ENCODE results near the gene MTHFD1L.
A peak's percentile ranks its signal among the peaks of the same experiment; 100 is the strongest.
"Not testable (repeated sequence)": the region's sequence is repeated elsewhere in the genome, so short reads cannot be mapped to it uniquely, and the experiment has no call there.

MTHFD1L gene

DNA sequence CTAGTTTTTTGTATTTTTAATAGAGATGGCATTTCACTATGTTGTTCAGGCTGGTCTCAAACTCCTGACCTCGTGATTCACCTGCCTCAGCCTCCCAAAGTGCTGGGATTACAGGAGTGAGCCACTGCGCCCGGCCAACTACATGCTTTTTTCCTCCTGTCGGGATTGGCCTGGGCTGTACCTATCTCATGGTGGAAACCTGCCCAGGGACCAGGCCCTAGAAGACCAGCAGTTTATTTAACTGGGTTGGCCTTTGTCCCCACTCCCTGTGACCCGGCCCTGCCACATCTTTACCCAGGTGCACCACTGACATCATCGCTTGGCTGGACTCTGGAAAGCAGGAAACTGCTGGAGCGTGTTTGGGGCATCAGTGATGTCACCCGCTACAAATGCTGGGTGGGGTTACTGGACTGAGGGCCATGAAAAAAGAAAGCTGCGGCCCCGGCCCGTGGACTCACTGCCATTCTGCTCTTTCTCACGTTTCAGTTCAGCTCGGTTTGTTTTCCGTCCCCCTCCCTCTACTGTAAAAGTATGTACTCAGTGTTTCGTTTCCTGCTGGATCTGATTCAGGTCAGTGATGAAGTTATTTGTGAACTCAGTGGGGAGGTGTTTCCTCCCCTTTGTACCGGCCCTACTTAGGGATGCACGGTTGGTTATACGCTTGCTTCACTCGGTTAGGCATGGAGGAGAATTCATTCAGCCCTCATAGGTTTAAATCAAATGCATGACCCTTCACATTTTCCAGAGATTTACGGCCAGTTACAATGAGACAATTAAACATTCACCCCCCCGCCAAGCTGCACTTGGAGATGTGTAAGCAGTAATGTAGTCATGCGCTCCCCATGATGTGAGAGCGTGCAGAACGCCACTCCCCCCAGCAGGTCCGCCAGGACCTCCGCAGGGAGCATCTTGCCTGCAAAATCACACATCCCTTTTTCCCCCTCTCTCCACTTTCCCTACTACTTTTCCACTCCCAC lies 179.3 kb downstream of the MTHFD1L start:
- Histone ChIP-seq H3K9ac (ENCODE audit: low read length) (peak overlapping the region; percentile 59), H3K4me1 (ENCODE audit: control insufficient read depth, insufficient read depth, low read length) (peaks cover 31% of the 10 kb centered on the region), H3K36me3 (ENCODE audit: control insufficient read depth, insufficient read depth, low read length) (no peaks in the 10 kb centered on the region), H3K27me3 (ENCODE audit: control insufficient read depth, insufficient read depth, low read length) (no peaks in the 10 kb centered on the region), H3K4me3 (ENCODE audit: low read length) (no peak overlapping the region), H3K9me3 (ENCODE audit: control insufficient read depth, low read length) (no peaks in the 10 kb centered on the region)

DNA sequence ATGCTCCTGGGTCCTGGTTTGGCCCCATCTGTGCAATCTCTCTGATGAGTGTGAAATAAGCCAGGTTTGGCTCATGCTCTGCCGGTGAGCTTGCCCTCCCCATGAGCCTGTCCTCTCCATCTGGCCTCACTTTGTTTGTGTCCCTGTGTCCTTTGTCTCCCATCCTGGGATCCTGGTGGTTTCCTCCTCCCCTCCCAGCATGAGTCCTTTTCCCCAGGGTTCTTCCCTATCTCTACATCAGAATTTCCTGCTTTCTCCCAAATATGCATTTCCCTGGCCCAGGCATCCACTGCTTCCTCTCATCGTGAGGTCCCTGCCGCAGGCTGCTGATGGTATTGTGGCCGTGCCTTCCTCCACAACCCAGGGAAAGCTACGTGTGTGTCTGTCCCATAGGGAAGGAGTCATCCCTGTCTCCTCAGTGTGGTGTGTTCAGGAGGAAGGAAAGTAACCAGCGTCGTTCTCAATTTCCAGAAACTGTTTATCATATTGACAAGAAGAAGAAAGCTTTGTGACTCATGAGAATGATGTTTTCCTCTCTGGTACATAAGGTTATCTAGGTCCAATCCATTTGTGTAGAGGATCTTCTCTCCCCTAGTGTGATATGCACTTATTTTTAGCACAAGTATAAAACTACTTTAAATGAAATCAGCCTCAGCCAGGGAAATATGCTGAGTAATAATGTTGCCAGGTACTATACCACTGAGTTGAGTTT lies 180.2 kb downstream of the MTHFD1L start:
- H3K9me3 ChIP-seq (ENCODE audit: control insufficient read depth, low read length); H3K36me3 ChIP-seq (ENCODE audit: control insufficient read depth, insufficient read depth, low read length); H3K4me3 ChIP-seq (ENCODE audit: low read length); H3K27me3 ChIP-seq (ENCODE audit: control insufficient read depth, insufficient read depth, low read length): not testable (repeated sequence)
- peak overlapping the region; percentile 59 for H3K9ac ChIP-seq (ENCODE audit: low read length)
- H3K4me1 ChIP-seq (ENCODE audit: control insufficient read depth, insufficient read depth, low read length): peaks cover 31% of the 10 kb centered on the region

DNA sequence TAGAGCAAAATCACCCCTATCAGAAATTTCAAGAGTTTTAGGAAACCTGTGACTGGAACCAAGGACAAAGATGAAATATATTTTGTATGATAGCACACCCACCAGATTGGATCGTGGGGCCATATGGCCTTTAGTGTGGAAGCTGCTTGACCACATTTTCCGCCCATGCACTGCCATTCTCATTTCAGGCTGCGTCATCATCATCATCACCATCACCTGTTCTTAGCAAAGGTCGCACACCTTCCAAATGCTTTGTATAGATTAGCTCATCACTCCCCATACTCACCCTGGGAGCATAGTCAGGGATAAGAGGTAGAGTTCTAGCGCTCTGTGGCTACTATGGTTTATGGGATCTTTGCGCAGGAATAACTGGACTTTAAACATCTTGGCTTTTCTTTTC lies 185.7 kb downstream of the MTHFD1L start:
- Histone ChIP-seq H3K4me1 (ENCODE audit: control insufficient read depth, insufficient read depth, low read length) (no peaks in the 10 kb centered on the region), H3K4me3 (ENCODE audit: low read length) (no peak overlapping the region), H3K36me3 (ENCODE audit: control insufficient read depth, insufficient read depth, low read length) (no peaks in the 10 kb centered on the region), H3K9me3 (ENCODE audit: control insufficient read depth, low read length) (no peaks in the 10 kb centered on the region), H3K9ac (ENCODE audit: low read length) (no peak overlapping the region), H3K27me3 (ENCODE audit: control insufficient read depth, insufficient read depth, low read length) (no peaks in the 10 kb centered on the region)

DNA sequence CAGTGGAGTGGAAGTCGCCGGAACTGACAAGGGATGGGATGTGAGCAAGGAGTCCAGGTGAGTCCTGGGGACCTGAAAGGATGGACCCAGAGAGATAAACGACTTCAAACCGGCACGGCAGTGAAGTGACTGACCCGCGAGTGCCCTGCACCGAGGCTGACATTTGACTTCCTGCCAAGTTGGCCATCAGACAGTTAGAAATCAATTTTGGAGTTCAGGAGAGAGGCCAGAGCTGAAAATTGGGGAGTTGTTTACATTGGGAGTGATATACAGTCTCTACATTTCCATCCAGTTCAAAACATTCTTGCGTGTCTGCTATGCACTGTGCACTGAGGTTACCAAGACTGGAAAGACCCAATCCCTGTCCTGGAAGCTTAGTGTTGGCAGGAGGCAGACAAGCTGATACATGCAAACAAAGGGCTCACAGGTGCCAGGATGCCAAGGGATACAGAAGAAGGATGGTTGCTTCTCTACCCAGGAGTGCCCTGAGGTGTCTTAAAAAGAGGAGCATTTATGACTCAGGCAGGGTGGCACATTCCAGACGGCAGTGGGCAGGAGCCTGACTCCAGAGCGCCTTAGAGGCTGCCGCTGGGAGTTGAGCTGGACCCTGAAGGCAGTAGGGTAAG lies 186.6 kb downstream of the MTHFD1L start:
- Histone ChIP-seq H3K9ac (ENCODE audit: low read length) (no peak overlapping the region), H3K27me3 (ENCODE audit: control insufficient read depth, insufficient read depth, low read length) (no peaks in the 10 kb centered on the region), H3K4me3 (ENCODE audit: low read length) (no peak overlapping the region), H3K36me3 (ENCODE audit: control insufficient read depth, insufficient read depth, low read length) (no peaks in the 10 kb centered on the region), H3K9me3 (ENCODE audit: control insufficient read depth, low read length) (no peaks in the 10 kb centered on the region), H3K4me1 (ENCODE audit: control insufficient read depth, insufficient read depth, low read length) (no peaks in the 10 kb centered on the region)

DNA sequence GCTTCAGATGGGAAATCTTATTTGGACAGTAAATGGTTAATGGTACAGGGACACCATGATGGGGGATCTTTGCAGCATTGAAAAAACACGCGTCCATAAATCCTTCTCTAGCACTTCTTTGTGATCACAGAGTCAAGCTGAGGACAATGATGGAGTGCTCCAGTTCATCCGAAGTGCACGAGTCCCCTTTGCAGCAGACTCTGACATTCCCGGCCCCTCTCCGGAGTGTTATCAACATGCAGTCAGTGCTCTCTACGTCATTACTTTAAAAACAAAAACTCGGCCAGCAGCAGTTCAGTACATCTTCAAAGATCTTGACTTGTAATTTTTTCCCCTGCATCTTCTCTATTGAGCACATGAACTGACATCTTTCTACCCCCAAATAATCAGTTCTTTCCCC lies 188.8 kb downstream of the MTHFD1L start:
- H3K27me3 ChIP-seq (ENCODE audit: control insufficient read depth, insufficient read depth, low read length): no peaks in the 10 kb centered on the region
- no peaks in the 10 kb centered on the region for H3K4me1 ChIP-seq (ENCODE audit: control insufficient read depth, insufficient read depth, low read length)
- no peak overlapping the region for H3K4me3 ChIP-seq (ENCODE audit: low read length)
- no peaks in the 10 kb centered on the region for H3K9me3 ChIP-seq (ENCODE audit: control insufficient read depth, low read length)
- H3K9ac ChIP-seq (ENCODE audit: low read length): no peak overlapping the region
- no peaks in the 10 kb centered on the region for H3K36me3 ChIP-seq (ENCODE audit: control insufficient read depth, insufficient read depth, low read length)

DNA sequence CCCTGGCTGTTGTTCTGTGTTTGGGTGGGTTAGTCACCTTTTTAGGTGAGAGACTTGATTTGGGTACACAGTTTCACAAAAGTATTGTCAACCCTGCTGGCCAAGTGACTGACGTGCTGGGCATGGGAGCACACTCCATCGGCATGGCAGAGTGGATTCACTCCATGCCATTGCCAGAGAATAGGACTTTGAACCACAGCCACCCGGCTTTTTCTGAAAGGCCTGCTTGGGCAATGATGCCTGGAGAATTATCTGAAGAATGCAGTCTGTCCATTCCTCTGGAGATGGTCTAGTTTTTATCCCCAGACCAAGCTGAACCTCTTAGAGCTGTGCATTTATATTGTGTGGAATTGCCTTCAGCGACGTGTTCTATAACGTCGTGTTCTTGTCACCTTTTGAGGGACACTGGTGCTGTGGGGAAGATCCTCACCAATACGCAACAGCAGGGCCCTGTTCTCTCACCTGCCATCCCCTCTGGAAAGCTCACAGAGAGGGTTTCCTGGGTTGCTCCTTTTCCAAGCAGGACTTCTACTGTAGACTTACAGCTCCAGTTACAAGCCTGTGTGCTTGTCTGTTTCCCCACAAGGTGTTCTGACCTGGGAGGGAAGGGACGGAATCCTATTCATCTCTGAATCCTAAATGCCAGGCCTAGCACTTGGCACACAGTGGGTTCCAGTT lies 190.9 kb downstream of the MTHFD1L start:
- Histone ChIP-seq H3K9me3 (ENCODE audit: control insufficient read depth, low read length) (no peaks in the 10 kb centered on the region), H3K4me3 (ENCODE audit: low read length) (no peak overlapping the region), H3K4me1 (ENCODE audit: control insufficient read depth, insufficient read depth, low read length) (peaks cover 15% of the 10 kb centered on the region), H3K9ac (ENCODE audit: low read length) (no peak overlapping the region), H3K27me3 (ENCODE audit: control insufficient read depth, insufficient read depth, low read length) (no peaks in the 10 kb centered on the region), H3K36me3 (ENCODE audit: control insufficient read depth, insufficient read depth, low read length) (no peaks in the 10 kb centered on the region)

DNA sequence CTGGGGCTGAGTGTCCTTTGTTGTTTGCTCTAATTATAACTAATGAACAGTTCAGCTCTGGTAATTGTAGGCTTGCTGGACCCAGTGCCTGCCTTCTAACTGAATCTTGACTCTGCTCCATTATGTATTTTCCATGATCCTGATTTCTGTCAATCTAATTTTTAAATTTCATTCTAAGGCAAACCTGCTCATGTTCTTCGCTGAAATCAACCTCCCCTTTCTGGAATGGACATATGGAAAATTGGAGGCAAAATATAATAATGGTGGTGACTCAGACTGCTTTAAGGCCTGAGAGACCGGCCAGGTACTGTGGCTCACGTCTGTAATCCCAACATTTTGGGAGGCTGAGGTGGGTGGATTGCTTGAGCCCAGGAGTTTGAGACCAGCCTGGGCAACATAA lies 191.6 kb downstream of the MTHFD1L start:
- Histone ChIP-seq H3K4me3 (ENCODE audit: low read length) (no peak overlapping the region), H3K4me1 (ENCODE audit: control insufficient read depth, insufficient read depth, low read length) (peaks cover 15% of the 10 kb centered on the region), H3K9me3 (ENCODE audit: control insufficient read depth, low read length) (no peaks in the 10 kb centered on the region), H3K9ac (ENCODE audit: low read length) (no peak overlapping the region), H3K36me3 (ENCODE audit: control insufficient read depth, insufficient read depth, low read length) (no peaks in the 10 kb centered on the region), H3K27me3 (ENCODE audit: control insufficient read depth, insufficient read depth, low read length) (no peaks in the 10 kb centered on the region)

DNA sequence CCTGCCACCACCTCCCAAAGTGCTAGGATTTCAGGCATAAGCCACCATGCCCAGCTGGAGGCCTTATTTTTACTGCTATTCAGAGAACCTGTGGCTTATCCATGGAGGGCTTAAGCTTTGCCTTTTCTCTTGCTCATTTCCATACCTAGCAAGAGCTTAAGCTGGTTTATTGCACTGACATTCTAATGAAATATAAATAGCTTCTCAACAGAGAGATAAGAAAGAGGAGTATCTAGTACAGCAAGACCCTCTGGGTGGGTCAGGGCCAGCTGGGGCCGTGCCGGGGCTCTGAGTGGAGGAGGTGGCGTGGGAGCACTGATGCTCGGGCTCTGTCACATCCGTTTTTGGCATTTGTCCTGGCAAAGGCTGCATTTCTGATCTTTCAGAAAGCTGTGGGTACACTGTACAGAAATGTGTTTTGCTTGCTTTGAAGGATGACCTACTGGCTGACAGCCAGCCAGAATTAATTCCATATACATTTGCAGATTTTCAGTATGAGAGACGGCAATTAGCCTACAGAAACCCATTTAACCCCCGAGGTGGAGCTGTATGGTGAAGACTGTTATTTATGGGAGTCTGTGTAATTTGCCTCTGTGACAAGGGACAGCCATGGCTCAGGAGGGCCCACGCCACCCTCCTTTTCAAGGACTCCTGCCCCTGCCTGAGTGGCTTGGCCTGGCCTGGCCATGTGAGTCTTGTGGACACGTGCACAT lies 192.7 kb downstream of the MTHFD1L start:
- no peak overlapping the region for H3K9ac ChIP-seq (ENCODE audit: low read length)
- H3K36me3 ChIP-seq (ENCODE audit: control insufficient read depth, insufficient read depth, low read length): no peaks in the 10 kb centered on the region
- H3K4me1 ChIP-seq (ENCODE audit: control insufficient read depth, insufficient read depth, low read length): peaks cover 19% of the 10 kb centered on the region
- no peak overlapping the region for H3K4me3 ChIP-seq (ENCODE audit: low read length)
- no peaks in the 10 kb centered on the region for H3K9me3 ChIP-seq (ENCODE audit: control insufficient read depth, low read length)
- H3K27me3 ChIP-seq (ENCODE audit: control insufficient read depth, insufficient read depth, low read length): no peaks in the 10 kb centered on the region

DNA sequence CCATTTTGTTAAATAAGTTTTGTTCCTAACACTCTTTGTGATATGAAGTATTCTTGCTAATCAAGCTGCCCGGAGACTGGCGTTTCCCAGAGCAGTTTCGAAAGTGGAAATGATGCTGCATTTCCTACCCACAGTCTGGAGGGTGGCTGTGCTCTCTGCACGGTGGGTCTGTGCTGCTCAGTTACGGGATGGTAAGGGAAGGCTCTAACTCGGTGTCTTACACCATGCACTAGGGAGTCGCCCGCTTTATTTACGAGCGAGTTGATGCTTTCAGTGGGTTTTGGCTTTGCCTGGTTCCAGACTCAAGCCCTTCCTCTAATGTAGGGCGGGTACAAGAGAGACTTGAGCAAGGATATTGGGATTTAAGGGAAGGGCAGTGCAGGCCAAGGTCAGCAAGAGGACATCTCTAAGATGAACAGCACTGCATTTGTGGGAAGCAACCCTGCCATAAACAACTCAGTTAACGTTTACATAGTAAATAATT lies 194.2 kb downstream of the MTHFD1L start:
- Histone ChIP-seq H3K4me3 (ENCODE audit: low read length) (no peak overlapping the region), H3K9me3 (ENCODE audit: control insufficient read depth, low read length) (no peaks in the 10 kb centered on the region), H3K27me3 (ENCODE audit: control insufficient read depth, insufficient read depth, low read length) (no peaks in the 10 kb centered on the region), H3K9ac (ENCODE audit: low read length) (peak overlapping the region; percentile 31), H3K4me1 (ENCODE audit: control insufficient read depth, insufficient read depth, low read length) (peaks cover 24% of the 10 kb centered on the region), H3K36me3 (ENCODE audit: control insufficient read depth, insufficient read depth, low read length) (no peaks in the 10 kb centered on the region)

DNA sequence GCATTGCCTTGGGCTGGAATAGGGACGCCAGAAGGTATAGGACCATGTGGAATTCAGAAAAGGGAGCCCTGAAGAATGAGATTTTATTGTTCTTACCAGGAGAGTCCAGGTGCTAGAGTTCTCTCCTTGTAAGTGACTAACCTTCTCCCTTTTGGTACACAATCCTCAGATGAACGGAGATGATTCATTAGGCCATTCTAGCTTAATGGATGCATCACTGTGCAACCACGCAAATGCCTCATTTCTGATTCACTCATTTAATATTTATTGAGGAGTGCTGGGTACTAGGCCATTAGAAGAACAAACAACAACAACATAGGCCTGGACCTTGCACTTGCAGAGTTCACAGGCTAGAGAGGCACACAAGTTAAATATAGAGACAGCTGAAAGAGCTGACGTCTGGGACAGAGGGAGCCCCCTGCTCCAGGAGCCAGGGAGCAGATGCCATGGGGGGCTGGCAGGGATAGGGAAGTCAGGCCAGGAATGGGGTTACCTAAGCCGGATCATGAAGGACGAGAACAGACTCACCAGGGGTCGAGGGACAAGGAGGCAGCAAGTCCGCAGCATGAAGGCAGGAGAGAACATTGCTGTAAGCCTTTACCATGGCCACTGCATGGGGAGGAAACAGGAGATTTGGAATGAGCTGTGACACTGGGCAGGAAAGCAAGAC lies 194.7 kb downstream of the MTHFD1L start:
- H3K27me3 ChIP-seq (ENCODE audit: control insufficient read depth, insufficient read depth, low read length): no peaks in the 10 kb centered on the region
- peak overlapping the region; percentile 31 for H3K9ac ChIP-seq (ENCODE audit: low read length)
- no peak overlapping the region for H3K4me3 ChIP-seq (ENCODE audit: low read length)
- no peaks in the 10 kb centered on the region for H3K9me3 ChIP-seq (ENCODE audit: control insufficient read depth, low read length)
- peaks cover 24% of the 10 kb centered on the region for H3K4me1 ChIP-seq (ENCODE audit: control insufficient read depth, insufficient read depth, low read length)
- no peaks in the 10 kb centered on the region for H3K36me3 ChIP-seq (ENCODE audit: control insufficient read depth, insufficient read depth, low read length)
